Stimulated activated CD8-positive, alpha-beta memory T cell treated with anti-CD3 and anti-CD28 coated beads, Interleukin-7, amount 100 ng/mL, for 24 hours (primary cell): ENCODE measurements around the gene TMBIM1.
"Not testable (repeated sequence)": the region's sequence is repeated elsewhere in the genome, so short reads cannot be mapped to it uniquely, and the experiment has no call there.

Experiments used
- DNase-seq: peaks from one replicate; pipeline ENCODE4 v3.0.0-alpha.2; 2020; ENCODE audit warnings: low read depth

TMBIM1 gene

DNA sequence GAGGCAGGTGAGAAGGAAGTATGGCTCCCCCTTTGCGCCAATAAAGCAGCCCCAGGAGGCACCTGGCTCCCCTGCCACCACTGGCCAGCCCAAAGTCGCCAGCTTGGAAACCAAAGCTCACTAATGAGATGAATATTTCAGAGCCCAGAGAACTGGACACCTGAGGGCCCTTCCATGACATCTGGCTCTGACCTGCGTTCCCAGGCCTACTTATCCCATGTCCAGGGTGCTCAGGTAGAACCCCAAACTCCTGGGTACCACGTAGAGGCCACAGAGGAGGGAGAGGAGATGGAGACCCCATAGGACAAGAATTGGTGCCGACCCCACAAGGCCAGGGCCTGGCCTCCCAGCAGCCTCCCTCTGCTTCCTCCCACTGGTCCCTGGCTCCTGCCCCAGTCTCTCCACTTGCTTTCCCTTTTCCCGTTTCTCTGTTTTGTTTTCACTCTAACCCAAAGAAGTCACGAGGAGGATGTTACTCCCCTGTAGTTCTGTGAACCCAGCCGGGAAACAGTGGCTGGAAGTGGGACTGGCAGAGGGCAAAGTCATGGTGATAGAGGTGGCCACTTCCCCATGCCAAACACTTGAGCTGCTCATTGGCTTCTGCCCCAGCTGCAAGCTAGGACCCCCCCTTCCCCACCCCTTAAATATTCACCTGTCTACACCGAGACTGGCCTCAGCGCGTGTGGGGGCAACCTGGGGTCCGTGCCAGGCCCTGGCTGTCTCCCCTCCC lies 820 bp downstream of the TMBIM1 start:
- no peak for DNase-seq

- no peak for DNase-seq
Observed at GRCh38 chr2:218290316-218291261, 1.7 kb downstream of the TMBIM1 start.

- DNase-seq: no peak
Observed at GRCh38 chr2:218289639-218290315, 2.5 kb downstream of the TMBIM1 start.

- DNase-seq: peak; percentile 61
Observed at GRCh38 chr2:218286570-218287459, 5.5 kb downstream of the TMBIM1 start.

- DNase-seq: no peak
Observed at GRCh38 chr2:218285604-218286003, 6.7 kb downstream of the TMBIM1 start.

DNA sequence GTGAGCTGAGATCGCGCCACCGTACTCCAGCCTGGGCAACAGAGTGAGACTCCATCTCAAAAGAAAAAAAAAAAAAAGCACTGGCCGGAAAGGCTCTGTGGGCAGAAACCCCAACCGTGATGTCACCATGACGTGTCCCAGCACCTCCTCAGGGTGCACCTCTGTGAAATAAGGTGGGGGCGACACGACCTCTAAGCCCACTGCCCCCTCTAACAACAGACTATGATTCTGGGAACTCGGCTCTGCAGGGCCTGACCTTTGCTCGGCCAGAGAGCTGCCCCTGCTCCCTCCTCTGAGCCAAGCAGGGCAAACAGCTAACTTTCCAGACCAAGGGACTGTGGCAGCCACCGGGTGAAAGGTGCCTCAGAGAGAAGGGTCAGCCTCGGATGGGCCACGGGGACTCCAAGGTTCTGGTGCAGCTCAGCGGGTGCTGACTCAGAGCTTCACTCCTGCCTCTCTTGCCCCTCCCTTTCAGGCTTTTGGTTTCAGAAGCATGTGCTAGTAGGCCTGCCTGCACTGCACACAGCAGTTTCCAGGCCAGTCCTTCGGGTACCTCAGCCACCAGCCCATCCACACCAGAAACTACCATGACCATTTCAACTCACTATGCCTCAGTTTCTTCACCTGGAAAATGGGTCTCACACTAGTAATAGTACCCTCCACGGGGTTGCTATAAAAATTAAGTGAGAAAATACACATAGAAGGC lies 8.0 kb downstream of the TMBIM1 start:
- DNase-seq: peak; percentile 36

DNA sequence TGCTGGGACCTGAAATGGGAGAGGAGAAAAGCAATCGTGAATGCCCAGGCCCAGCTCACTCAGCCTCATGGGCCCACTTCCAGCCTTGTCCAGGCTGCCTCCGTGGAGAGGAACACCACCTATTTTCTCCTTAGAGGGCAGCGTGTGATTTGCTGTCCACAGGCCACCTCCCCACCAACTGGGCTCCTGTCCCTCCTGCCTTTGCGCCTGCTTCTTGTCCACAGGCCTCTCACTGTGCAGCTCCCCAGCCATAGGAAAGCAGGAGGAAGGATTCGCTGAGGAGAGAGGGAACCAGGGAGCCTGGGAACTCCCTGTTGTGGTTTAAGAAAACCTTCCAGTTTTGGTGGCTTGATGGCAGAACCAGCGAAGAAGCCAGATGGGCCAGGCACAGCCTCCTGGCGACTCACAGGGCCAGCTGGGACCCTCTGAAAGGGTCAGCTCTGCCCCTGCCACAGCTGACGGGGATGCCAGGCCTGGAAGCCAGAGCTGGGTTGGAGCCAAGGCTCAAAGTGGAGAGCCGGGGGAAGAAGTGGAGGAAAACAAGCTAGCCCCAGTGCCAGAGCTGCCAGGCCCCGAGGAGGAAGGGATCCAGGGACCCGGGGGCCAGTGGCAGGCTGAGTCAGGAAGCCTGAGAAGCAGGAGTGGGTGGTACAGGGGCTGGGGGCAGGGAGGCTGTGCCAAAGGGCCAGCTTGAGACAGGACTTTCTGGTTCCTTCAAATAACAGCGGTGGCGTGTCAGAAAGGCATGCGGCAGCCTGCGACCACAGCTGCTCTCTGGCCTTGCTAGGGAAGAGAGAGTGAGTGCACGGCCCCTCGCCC lies 9.9 kb downstream of the TMBIM1 start:
- DNase-seq: no peak

- DNase-seq: no peak
Observed at GRCh38 chr2:218281449-218281848, 10.9 kb downstream of the TMBIM1 start.

- DNase-seq: no peak
Observed at GRCh38 chr2:218280260-218280870, 11.9 kb downstream of the TMBIM1 start.

DNA sequence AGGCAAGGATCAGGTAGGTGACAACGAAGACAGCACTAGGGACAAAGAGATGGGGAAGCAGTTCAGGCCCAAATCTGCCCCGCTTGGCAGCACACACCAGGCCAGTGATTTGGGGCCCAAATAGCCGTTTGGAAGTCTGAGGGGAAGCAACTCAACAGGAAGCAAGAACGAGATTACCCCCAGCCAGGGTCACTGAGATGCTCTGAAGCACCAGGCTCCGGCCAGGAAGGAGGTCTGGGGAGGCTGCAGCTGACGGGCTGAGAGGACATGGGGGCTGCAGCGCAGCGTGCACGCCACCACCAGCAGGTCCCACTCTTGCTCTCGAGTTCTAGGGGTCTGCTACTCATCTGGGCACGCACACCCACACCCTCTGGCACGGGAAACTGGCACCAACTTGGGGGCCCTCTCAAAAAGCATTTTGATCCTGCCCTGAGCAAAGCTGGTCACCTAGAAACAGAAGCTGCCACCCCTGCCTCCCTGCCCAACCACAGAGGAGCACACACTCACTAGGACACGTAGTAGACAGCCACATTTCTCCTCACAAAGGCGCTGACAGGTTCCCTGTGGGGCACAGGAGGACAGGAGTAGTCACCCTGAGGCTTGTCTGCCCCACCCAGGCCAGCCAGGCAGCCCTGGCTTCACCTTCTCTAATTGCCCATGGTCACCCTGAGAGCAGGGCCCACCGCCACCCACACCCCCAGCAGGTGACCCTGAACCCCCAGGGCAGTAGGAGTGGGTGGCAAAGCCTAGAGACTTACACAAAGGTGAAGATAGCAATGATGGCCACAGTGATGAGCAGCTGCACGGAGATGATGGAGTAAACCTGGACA lies 13.6 kb downstream of the TMBIM1 start:
- DNase-seq: no peak

DNA sequence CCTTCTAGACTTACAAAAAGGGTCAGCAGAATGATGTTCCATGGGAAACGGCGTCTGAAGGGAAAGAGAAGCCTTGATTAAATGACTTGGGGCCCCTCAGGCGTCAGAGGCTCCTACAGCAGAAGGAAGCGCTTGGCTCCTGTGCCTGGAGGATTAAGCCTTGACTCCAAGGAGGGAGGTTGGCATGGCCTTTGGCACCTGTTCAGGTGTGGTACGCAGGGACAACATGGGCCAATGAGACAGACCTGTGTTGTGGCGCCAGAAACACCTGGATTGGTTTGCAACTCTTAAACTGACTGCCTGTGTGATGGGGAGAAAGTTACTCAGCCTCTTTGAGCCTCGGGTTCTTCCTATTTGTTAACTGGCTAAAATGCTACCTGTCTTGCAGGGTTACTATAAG lies 14.4 kb downstream of the TMBIM1 start:
- DNase-seq: no peak

GRCh38 chr2:218276986-218277755 lies 15.1 kb downstream of the TMBIM1 start:
- no peak for DNase-seq

DNA sequence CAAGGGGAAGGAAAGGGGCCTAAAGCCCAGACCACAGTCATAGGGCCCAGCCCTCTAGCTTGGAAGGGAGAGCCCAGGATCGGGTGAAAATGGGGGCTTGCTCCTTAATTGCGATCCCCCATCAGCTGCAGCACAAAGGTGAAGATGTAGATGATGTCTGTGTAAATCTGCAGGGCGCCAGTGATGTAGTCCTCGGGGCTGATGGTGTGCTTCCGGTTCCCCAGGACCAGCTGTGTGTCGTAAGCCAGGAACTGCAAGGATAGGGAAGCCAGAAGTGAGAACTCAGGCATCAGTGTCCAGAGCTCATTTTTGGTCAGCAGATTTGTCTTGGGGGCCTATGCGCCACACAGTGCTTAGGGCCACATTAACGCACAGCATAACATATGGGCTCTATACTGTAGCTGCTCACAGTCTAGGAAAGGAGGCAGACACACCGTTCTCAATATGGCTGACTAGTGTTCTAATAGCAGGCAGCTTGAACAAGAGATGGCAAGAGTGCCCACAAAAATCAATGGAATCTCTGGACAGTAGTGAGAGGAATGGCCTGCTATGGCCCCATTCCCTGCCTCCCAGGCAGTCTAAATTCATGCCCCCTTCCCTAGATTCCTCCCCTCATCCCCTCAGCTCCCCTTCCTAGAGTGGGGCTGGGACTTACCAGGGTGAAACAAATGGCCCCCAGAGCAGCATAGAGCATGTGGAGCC lies 16.8 kb downstream of the TMBIM1 start:
- no peak for DNase-seq

GRCh38 chr2:218274586-218274985 lies 17.7 kb downstream of the TMBIM1 start:
- no peak for DNase-seq

GRCh38 chr2:218273908-218274249 lies 18.4 kb downstream of the TMBIM1 start:
- DNase-seq: no peak

GRCh38 chr2:218273214-218273907 lies 18.9 kb downstream of the TMBIM1 start:
- DNase-seq: not testable (repeated sequence)
